ENCODE measurements around the gene AGBL3.

AGBL3 gene

GRCh38 chr7:135147341-135147898 lies 161.1 kb downstream of the AGBL3 start:
- DNase-seq (ENCODE audit: low read depth, low spot score): no peak

- no peak for DNase-seq (ENCODE audit: low read depth, low spot score)
Measured at GRCh38 chr7:135147899-135148721, 161.8 kb downstream of the AGBL3 start, which contains the start of gene TMEM140. TMEM140 (plus strand) TSS chr7:135148072; CDS start chr7:135164442, 16,370 bp downstream.

GRCh38 chr7:135150072-135150782 lies 163.9 kb downstream of the AGBL3 start:
- no peak for DNase-seq (ENCODE audit: low read depth, low spot score)

GRCh38 chr7:135151132-135151531 lies 164.8 kb downstream of the AGBL3 start:
- no peak for DNase-seq (ENCODE audit: low read depth, low spot score)

- no peak for DNase-seq (ENCODE audit: low read depth, low spot score)
Measured at GRCh38 chr7:135151533-135151932, 165.2 kb downstream of the AGBL3 start.

GRCh38 chr7:135152442-135152841 lies 166.1 kb downstream of the AGBL3 start:
- no peak for DNase-seq (ENCODE audit: low read depth, low spot score)

- no peak for DNase-seq (ENCODE audit: low read depth, low spot score)
Measured at GRCh38 chr7:135154734-135155133, 168.4 kb downstream of the AGBL3 start.

GRCh38 chr7:135156290-135156689 lies 170.0 kb downstream of the AGBL3 start:
- no peak for DNase-seq (ENCODE audit: low read depth, low spot score)

- no peak for DNase-seq (ENCODE audit: low read depth, low spot score)
Measured at GRCh38 chr7:135158141-135158655, 171.9 kb downstream of the AGBL3 start.

- no peak for DNase-seq (ENCODE audit: low read depth, low spot score)
Measured at GRCh38 chr7:135158874-135159273, 172.6 kb downstream of the AGBL3 start.

GRCh38 chr7:135159359-135160085 lies 173.2 kb downstream of the AGBL3 start:
- DNase-seq (ENCODE audit: low read depth, low spot score): no peak

- DNase-seq (ENCODE audit: low read depth, low spot score): no peak
Measured at GRCh38 chr7:135160098-135160857, 174.0 kb downstream of the AGBL3 start.

GRCh38 chr7:135160858-135161653 lies 174.7 kb downstream of the AGBL3 start:
- no peak for DNase-seq (ENCODE audit: low read depth, low spot score)

- no peak for DNase-seq (ENCODE audit: low read depth, low spot score)
Measured at GRCh38 chr7:135161669-135162068, 175.4 kb downstream of the AGBL3 start.

- DNase-seq (ENCODE audit: low read depth, low spot score): no peak
Measured at GRCh38 chr7:135162382-135163001, 176.2 kb downstream of the AGBL3 start.

- no peak for DNase-seq (ENCODE audit: low read depth, low spot score)
Measured at GRCh38 chr7:135164357-135165061, 178.2 kb downstream of the AGBL3 start.

GRCh38 chr7:135165862-135166261 lies 179.6 kb downstream of the AGBL3 start:
- no peak for DNase-seq (ENCODE audit: low read depth, low spot score)

GRCh38 chr7:135166338-135166990 lies 180.2 kb downstream of the AGBL3 start:
- no peak for DNase-seq (ENCODE audit: low read depth, low spot score)

All from activated naive CD8-positive, alpha-beta T cell treated with anti-CD3 and anti-CD28 coated beads, Interleukin-2, amount 50 U/mL, for 16 hours (primary cell).